NCI-H526 (cell line): ENCODE measurements around the gene RAB2B.
"Not testable (repeated sequence)": the region's sequence is repeated elsewhere in the genome, so short reads cannot be mapped to it uniquely, and the experiment has no call there.

Source experiments
- DNase-seq, 2 experiments: peaks; one replicate each; lab custom pipeline; 2025; lab: John Stamatoyannopoulos, UW

RAB2B gene

DNA sequence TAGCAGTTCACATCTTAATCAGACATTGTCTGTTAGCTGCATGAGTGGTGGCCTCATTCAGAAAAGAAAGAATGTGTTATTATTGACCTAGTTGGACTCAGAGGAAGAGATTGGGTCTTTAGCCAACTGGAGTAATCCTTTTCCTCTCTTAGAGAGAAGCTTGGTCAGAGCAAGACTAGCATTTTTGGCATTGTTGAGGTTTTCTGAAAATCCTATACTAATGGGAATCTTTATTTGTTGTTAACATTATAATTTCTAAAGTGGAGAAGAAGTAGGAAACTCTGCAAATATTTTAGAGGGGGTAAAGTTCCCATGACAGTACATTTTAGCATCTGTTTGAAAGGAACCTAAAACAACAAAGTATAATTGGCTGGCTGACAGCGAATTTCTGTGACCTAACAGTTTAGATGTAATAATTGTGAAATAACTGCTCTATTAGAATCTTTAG lies 9.9 kb upstream of the RAB2B start:
- DNase-seq = no peak

DNA sequence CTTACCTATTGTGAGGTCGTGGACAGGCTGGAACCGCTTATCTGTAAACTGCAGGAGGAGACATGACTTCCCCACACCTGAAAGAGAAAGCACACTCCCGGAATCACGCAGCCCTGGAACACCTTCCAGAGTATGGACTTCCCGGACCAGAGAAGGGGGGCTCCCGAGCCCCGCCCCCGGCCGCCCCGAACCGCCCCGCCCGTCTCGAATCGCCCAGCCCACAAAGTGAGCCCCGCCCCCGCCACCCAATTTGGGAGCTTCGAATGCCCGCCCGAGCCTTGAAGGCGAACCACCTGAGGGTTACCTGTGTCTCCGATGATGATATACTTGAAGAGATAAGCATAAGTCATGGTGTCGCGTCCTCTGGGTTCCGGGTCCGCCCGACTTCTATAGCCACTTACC lies 235 bp downstream of the RAB2B start:
- peak; percentile 87 to 94 for DNase-seq

DNA sequence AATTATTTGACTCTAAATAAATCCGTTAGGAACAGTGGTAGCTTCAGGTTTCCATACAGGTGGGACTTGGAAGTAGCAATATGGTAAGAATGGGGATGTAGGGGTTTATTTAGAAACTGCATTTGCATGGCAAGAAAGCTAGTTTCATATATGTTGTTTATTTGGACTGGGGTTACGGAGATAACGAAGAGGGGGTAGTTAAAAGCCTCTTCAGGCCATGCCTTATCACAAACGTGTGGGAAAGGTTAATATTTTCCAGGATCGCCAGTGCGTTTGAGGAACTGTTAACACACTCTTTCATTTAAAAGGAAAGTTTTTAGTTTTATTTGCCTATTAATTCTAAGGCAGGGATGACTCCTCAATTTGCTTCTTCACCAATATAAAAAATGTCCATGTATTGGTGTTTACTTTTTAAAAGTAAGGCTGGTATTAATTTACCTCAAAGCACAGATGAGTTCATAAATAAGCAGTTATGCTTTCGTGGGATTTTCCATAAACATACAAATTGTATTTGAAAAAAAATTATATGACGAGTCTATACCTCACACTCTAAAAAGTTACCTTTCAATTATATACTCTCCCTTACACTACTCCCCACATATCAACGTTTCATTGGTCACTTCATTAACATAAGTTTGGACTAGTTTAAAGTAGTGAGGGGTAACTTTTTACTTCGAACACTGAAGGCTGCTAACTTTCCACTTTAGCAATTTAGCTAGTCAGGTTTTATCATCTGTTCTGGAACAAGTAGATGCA lies 814 bp downstream of the RAB2B start:
- DNase-seq = no peak

DNA sequence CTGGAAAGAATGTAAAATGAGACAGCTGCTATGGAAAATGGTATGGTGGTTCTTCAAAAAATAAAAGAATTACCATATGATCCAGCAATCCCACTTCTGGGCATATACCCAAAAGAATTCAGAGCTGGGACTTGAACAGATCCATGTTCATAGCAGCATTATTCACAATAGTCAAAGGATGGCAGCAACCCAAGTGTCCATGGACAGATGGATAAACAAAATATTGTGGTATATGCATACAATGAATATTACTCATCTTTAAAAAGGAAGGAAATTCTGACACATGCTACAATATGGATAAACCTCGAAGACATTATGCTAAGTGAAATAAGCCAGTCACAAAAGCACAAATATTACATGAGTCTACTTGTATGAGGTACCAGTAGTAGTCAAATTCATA lies 9.1 kb downstream of the RAB2B start:
- DNase-seq = no peak

DNA sequence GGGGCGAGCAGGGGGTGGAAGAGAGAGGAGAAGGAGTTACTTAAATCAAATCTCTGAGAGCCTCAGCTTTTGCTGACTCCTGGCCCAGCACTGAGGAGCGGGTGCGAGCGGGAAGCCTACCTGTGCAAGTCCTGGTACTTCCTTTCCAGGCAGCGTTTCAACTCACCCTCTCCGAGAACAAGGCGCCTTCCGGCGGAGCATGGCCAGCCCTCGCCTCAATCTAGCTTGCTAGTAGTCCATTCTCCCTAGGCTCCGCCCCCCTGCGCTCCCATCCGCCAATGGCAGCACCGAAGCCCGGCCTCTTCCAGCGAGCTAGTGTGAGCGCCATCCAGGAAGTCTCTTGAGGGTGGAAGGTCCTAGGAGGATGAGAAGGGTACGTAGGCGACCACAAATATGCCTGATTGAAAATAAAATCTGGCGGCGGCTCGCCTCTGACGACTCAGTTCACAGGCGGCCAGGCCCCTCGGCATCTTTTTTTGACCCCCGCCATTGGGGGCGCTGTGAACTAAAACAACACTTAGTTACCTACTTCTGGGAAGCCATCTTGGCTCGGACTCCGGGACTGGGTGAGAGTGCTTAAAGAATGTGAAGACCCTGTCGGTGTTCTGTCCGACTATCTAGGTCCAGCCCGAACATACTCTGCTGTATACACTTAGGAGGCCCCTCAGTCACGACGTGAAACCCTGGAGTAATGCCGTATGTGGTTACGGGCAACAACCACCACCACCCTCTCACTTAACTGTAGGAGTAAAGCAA lies 20.7 kb downstream of the RAB2B start, which contains the start of gene CHD8:
Gene CHD8, minus strand, starts transcription at position 212 of the 756 bp plus-strand sequence. CDS start 24,480 bp downstream, outside the sequence.
- DNase-seq = peak; percentile 99

DNA sequence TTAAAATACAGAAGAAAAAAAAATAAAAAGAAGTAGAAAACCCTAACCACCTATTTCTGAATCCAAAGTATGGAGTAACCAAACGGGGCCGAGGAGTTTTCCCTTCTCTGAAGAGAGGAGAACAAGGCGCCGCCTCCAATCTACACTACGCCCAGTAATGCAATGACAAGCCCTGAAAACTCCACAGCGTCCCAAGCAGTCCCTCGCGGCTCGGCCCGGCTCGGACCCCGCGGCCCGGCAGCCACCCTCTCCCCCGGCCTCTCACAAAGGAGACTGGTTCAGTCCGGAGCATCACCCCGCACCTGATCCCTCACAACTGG lies 21.2 kb downstream of the RAB2B start:
- DNase-seq = peak in 1 of 2 experiments; percentile 69

- peak; percentile 36 to 38 for DNase-seq
These were observed 21.8 kb downstream of the RAB2B start for GRCh38 chr14:21454843-21455544.

GRCh38 chr14:21449899-21450216 lies 26.9 kb downstream of the RAB2B start:
- DNase-seq = no peak

- DNase-seq = not testable (repeated sequence)
These were observed 34.1 kb downstream of the RAB2B start for GRCh38 chr14:21442657-21443056.

GRCh38 chr14:21440859-21441258 lies 35.9 kb downstream of the RAB2B start:
- DNase-seq = no peak

DNA sequence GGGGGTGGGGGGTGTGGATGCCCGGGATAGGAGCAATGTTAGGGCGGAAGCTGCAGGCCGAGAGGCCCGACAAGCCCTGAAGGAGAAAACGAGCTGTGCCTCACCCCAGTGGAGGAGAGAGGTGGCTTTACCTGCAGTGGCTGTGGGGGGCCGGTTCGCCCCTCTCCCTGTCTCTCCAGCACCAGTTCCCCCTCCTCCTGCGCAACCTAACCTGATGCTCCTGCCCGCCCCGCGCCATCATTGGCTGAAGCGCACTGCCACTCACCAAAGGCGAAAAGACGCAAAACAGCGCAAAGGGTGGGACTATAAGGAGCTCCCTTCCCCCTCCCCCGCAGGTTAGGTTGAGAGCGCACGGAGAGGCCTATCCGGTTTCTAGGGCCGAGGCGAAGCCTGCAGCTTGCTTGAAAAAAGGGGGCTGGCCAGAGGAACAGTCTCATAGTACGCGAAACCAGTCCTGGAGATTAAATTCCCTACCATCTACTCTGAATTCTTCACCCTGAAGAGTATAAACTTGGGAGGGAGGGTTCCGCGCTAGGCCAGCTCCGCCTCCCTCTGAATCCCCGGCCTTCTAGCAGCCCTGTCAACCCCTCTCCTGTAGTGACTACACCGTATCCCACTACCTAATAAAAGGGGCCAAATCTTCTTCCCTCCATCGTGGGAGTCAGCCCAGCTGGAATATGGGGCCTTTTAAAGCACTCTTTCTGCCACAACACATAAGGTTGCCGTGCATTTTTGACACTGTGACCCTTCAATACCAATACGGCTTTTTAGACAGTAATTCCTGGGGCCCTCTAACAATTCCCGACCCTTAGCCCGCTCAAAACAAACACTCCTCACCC lies 39.5 kb downstream of the RAB2B start:
- DNase-seq = peak; percentile 99

DNA sequence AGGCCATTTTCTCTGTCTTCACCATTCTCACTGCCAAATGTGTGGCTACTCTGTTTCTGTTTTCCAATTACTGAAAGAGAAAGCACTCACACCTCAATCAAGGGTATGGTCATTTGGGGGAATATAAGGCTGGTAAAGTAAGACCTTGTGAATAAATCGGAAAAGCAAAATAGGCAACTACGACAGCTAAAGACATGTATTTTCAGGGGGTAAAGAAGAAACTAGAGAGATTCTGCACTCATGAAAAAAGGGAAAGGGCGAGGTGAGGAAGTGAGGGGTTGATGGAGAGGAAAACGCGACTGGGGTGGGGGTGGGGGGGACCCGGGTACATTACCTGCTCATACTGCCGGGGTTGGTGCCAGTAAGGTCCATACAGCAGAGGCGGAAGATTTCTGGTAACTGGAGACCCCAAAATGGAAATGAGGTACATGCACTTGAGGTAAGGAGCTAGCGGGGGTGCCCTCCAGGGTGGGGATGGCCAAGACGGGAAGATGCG lies 40.1 kb downstream of the RAB2B start:
- no peak for DNase-seq

DNA sequence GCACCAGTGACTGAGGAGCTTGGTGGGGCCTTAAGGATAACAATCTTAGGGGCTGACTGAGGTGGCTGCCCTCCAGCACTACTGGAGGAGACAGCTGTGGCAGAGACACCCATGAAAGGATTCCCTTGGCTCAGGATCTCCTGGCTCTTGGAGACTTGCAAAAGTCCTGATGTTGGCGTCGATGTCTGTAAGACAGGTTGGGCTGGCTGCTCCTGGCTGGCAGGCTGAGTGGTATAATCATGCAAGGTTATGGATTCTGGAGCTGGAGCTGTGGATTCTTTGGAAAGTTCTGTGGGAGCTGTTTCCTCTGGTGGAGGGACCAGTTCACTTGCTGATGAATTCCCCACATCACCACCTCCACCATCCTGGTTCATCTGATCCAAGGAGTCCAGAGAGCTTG lies 45.6 kb downstream of the RAB2B start:
- DNase-seq = no peak

GRCh38 chr14:21428930-21429329 lies 47.8 kb downstream of the RAB2B start:
- DNase-seq = no peak

- no peak for DNase-seq
These were observed 50.1 kb downstream of the RAB2B start for GRCh38 chr14:21426692-21427091.

- no peak for DNase-seq
These were observed 57.2 kb downstream of the RAB2B start for GRCh38 chr14:21419528-21419927.

GRCh38 chr14:21415329-21415728 lies 61.4 kb downstream of the RAB2B start:
- no peak for DNase-seq

- no peak for DNase-seq
These were observed 62.6 kb downstream of the RAB2B start for GRCh38 chr14:21414137-21414631.
